GM12892 (cell line): ENCODE results near the gene ADO.

Experiments used
- POLR2A ChIP-seq: IDR thresholded peaks from 2 replicates; pipeline ENCODE4 v1.6.1; 2011; ENCODE audit warnings: low read depth, low read length, control low read depth
- TAF1 ChIP-seq: IDR thresholded peaks from 2 replicates; pipeline ENCODE4 v1.6.1; 2011; ENCODE audit warnings: low read depth, mild to moderate bottlenecking, control low read depth, low read length, borderline replicate concordance

- TF ChIP-seq TAF1 (no peak), POLR2A (no peak)
Measured at GRCh38 chr10:62819141-62819920, 14.8 kb downstream of the ADO start.
